ENCODE data around the gene CDH1.

CDH1 gene

DNA sequence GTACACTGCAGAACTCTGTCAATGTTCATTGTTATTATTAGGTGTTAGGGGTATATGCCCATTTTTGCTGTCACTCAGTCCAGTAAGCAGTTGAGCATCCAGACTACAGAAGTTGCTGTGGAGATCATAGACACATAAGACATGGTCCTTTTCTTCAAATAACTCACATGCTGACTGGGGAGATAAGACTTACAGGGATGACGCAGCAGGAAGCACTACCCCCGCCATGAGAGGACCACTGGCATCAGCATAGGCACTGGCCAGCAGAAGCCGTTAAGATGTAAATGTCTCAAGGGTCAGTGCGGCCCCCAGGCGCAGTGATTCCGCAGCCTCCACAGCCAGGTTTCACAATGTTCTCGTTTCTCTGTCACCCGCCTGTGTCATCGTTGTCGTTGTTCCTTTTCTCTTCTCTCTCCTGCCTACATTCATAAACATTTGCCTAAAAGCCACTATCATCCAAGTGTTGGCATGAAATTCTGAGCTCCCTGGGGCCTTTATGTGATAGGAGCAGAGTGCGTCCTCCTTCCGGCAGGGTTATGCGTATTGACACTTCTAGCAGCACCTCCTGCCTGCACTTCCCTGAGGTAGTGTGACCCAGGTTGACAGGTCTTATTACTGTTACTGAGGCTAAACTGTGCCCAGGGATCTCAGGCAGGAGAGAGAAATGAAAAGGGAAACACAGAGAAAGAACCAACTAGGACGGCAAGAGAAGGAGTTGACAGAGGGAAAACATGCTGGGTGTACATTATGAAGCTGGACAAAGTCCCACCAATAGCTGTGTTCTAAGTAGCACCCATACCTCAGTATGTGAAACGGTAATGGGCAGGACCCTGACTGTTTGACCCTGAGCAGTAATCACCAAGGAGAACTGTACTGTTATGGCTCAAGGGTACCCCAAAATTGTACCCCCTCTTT lies 124.1 kb downstream of the CDH1 start:
- DNase-seq = no peak

GRCh38 chr16:68866933-68867332 lies 129.8 kb downstream of the CDH1 start:
- DNase-seq = no peak

- DNase-seq = no peak
Measured at GRCh38 chr16:68869492-68870088, 132.5 kb downstream of the CDH1 start.

DNA sequence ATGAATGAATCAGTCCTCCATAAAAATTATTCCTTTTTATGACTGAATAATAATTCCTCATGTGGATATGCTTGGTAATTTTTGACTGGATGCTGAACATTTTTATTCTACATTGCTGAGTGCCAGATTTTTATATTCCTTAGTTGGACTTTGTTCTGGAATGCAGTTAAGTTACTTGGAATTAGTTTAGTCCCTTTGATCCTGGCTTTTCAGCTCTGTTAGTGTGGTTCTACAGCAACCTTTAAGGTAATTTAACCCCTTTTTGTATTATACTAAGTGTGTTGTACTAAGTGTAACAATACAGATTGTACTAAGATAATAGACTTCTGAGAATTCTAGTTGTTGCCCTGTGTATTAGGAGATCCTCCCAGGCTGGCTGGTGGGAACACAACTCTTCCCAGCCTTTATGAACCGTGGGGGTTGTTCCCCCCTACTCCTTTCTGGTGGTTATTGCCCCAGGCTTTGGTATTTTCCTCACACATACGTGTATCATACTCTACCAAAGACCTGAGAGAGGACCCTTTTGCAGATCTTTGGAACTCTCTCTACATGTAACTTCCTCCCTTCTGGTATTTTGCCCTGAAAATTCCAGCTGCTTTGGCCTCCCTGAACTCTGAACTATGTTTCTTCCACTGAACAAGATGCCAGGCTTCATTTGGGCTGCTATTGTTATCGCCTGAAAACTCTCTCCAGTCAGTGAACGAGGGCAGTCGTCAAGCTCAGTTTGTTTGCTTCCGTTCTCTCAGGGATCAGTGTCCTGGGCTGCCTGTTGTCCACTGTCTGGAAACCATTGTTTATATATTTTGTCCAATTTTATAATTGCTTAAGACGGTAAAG lies 136.8 kb downstream of the CDH1 start:
- no peak for DNase-seq

- no peak for DNase-seq
Measured at GRCh38 chr16:68875871-68876270, 138.8 kb downstream of the CDH1 start.

- DNase-seq = no peak
Measured at GRCh38 chr16:68883685-68884084, 146.6 kb downstream of the CDH1 start.

GRCh38 chr16:68884401-68884800 lies 147.3 kb downstream of the CDH1 start:
- DNase-seq = no peak
